22Rv1 (cell line): Measurements from ENCODE around the gene FAM221B.

Source experiments
- CTCF ChIP-seq: fragments of 450-650 bp; IDR thresholded peaks from 2 replicates; pipeline ENCODE4 v1.5.1; 2017; ENCODE audit warnings: mild to moderate bottlenecking
- ZFX ChIP-seq: fragments of 450-650 bp; IDR thresholded peaks from 2 replicates; pipeline ENCODE4 v1.6.1; 2017; ENCODE audit warnings: antibody characterized with exemption, borderline replicate concordance

GRCh38 chr9:35789541-35789940 lies 39.0 kb downstream of the FAM221B start:
- TF ChIP-seq CTCF (no peak), ZFX (no peak)
